NCI-H2081 treated with DMSO at 0.1 percent for 48 hours (cell line): ENCODE measurements around the gene ABCA2.

Source experiments
- DNase-seq: peaks from one replicate; lab custom pipeline; 2025; lab: John Stamatoyannopoulos, UW

ABCA2 gene

GRCh38 chr9:136995772-136996311 lies 32.2 kb downstream of the ABCA2 start:
- DNase-seq, result no peak

GRCh38 chr9:136995362-136995761 lies 32.7 kb downstream of the ABCA2 start:
- DNase-seq, result no peak

- no peak for DNase-seq
Measured at GRCh38 chr9:136994888-136995230, 33.2 kb downstream of the ABCA2 start.

- DNase-seq, result no peak
Measured at GRCh38 chr9:136994180-136994887, 33.7 kb downstream of the ABCA2 start.

- DNase-seq, result no peak
Measured at GRCh38 chr9:136992819-136993369, 35.1 kb downstream of the ABCA2 start.

GRCh38 chr9:136991993-136992818 lies 35.8 kb downstream of the ABCA2 start, which contains the start of gene PAXX:
PAXX (plus strand) TSS chr9:136992422; CDS start chr9:136992444, 22 bp downstream.
- no peak for DNase-seq

GRCh38 chr9:136990242-136990911 lies 37.7 kb downstream of the ABCA2 start:
- no peak for DNase-seq

GRCh38 chr9:136988872-136989271 lies 39.2 kb downstream of the ABCA2 start:
- no peak for DNase-seq

- no peak for DNase-seq
Measured at GRCh38 chr9:136985853-136986252, 42.2 kb downstream of the ABCA2 start.

GRCh38 chr9:136985027-136985602 lies 42.9 kb downstream of the ABCA2 start:
- no peak for DNase-seq

GRCh38 chr9:136984464-136985026 lies 43.5 kb downstream of the ABCA2 start:
- DNase-seq, result no peak

- no peak for DNase-seq
Measured at GRCh38 chr9:136983656-136984314, 44.3 kb downstream of the ABCA2 start.

- DNase-seq, result no peak
Measured at GRCh38 chr9:136983167-136983566, 44.9 kb downstream of the ABCA2 start.

- DNase-seq, result no peak
Measured at GRCh38 chr9:136982232-136983051, 45.6 kb downstream of the ABCA2 start, which contains the start of gene LCNL1. LCNL1 (plus strand) TSS chr9:136982993; CDS start chr9:136983587, 594 bp downstream.

GRCh38 chr9:136981588-136982231 lies 46.3 kb downstream of the ABCA2 start:
- no peak for DNase-seq

- no peak for DNase-seq
Measured at GRCh38 chr9:136980669-136981478, 47.2 kb downstream of the ABCA2 start.

GRCh38 chr9:136979769-136980587 lies 48.1 kb downstream of the ABCA2 start:
- no peak for DNase-seq
